ENCODE results near the gene RSF1.
"Not testable (repeated sequence)": the region's sequence is repeated elsewhere in the genome, so short reads cannot be mapped to it uniquely, and the experiment has no call there.

The RSF1 gene

DNA sequence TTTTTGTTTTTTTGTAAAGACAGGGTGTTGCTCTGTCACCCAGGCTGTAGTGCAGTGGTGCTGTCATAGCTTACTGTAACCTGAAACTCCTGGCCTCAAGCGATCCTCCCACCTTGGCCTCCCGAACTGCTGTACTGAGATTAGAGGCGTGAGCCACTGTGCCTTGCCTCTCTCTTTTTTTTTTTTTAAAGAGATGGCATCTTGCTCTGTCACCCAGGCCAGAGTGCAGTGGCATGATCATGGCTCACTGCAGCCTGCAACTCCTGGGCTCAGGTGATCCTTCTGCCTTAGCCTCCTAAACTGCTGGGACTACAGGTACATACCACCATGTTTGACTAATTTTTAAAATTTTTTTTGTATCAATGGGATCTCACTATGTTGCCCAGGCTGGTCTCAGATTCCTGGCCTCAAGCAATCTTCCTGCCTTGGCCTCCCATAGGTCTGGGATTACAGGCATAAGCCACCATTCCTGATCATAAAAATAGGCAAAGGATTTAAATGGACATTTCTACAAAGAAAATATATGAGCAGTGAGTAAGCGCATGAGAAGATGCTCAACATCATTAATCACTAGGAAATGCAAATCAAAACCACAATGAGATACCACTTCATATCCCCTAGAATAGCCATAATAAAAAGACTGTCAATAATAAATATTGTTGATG, 165.6 kb downstream of the RSF1 start:
- no peak overlapping the region for H3K4me3 Mint-ChIP-seq
- no peaks in the 10 kb centered on the region for H3K4me1 Mint-ChIP-seq
- peaks cover 2% of the 10 kb centered on the region for H3K36me3 Mint-ChIP-seq (ENCODE audit: insufficient read depth)
- no peaks in the 10 kb centered on the region for H3K9me3 Mint-ChIP-seq
- DNase-seq (ENCODE audit: low spot score in 2 of 2) = no peak
- H3K27ac Mint-ChIP-seq (ENCODE audit: low read depth) = no peak overlapping the region
- H3K27me3 Mint-ChIP-seq = peaks cover 8% of the 10 kb centered on the region
- no peak for ATAC-seq (replicated peaks; ENCODE audit: extremely low read depth, poor library complexity, severe bottlenecking)

DNA sequence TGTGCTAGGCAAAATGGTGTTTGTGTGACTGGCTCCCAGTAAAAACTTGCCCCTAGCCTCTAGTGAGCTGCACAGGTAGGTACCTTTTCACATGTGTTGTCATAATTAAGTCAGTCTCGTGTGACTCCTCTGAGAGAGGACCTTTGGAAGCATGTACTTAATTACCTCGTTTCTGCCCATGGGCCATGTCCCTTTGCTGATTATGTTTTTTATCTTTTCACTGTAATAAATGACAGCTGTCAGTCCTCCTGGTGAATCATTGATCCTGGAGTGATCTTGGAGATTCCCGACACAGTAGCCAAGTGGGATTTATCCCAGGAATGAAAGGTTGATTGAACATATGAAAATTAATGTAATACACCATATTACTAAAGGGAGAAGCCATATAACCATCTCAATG, 170.4 kb downstream of the RSF1 start:
- H3K27ac Mint-ChIP-seq (ENCODE audit: low read depth) = no peak overlapping the region
- H3K27me3 Mint-ChIP-seq = peaks cover 30% of the 10 kb centered on the region
- DNase-seq (ENCODE audit: low spot score in 2 of 2) = no peak
- H3K4me1 Mint-ChIP-seq = no peaks in the 10 kb centered on the region
- no peaks in the 10 kb centered on the region for H3K36me3 Mint-ChIP-seq (ENCODE audit: insufficient read depth)
- no peak overlapping the region for H3K4me3 Mint-ChIP-seq
- no peak for ATAC-seq (replicated peaks; ENCODE audit: extremely low read depth, poor library complexity, severe bottlenecking)
- H3K9me3 Mint-ChIP-seq = no peaks in the 10 kb centered on the region

DNA sequence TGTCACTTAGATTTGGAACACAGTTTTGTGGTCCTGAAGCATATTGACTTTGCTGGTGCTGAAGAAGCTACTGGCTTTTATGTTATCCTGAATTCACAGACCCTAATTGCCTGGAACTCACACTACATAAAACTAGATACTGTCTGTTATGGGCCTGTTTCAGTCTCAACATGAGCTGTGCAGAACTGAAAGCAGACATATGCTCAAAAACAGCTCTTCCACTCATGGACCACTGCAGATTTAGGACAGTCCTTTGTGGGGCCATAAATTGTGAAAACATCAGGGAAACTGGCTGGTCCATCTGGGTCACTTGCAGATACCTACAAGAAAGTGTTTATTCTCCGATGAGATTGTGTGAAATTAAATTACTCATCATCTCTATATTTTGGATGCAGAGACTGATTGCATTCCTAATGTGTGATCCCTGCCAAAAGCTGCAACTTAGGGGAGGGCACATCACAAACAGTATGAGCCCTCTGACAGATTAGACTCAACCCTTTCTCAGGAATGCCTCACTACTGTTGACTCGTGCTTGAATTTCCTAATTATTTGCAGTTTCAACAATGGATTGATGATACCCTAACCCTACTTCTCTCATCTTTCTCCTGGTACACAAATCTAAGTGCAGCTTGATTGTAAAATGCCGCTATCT, 172.7 kb downstream of the RSF1 start:
- Mint-ChIP-seq H3K4me1 (no peaks in the 10 kb centered on the region), H3K4me3 (no peak overlapping the region), H3K36me3 (ENCODE audit: insufficient read depth) (no peaks in the 10 kb centered on the region), H3K9me3 (no peaks in the 10 kb centered on the region), H3K27me3 (peaks cover 40% of the 10 kb centered on the region), H3K27ac (ENCODE audit: low read depth) (no peak overlapping the region)
- no peak for DNase-seq (ENCODE audit: low spot score in 2 of 2)
- ATAC-seq (replicated peaks; ENCODE audit: extremely low read depth, poor library complexity, severe bottlenecking) = no peak

DNA sequence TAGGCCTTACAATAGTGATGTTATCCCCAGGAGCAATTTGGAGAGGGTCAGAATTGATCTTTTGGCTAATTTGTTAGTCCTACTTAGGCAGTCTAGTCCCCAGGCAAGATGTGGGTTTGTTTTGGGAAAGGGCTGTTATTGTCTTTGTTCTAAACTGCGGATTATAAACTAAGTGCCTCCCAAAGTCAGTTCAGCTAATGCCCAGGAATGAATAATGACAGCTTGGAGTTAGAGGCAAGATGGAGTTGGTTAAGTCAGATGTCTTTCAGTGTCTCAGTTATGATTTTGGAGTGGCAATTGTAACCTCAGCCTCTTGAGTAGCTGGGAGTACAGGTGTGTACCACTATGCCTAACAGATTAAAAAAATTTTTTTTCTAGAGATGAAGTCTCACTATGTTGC, 175.6 kb downstream of the RSF1 start:
- Mint-ChIP-seq H3K9me3 (no peaks in the 10 kb centered on the region), H3K27me3 (peaks cover 31% of the 10 kb centered on the region), H3K4me3 (no peak overlapping the region), H3K27ac (ENCODE audit: low read depth) (no peak overlapping the region), H3K36me3 (ENCODE audit: insufficient read depth) (no peaks in the 10 kb centered on the region), H3K4me1 (no peaks in the 10 kb centered on the region)
- no peak for DNase-seq (ENCODE audit: low spot score in 2 of 2)
- no peak for ATAC-seq (replicated peaks; ENCODE audit: extremely low read depth, poor library complexity, severe bottlenecking)

DNA sequence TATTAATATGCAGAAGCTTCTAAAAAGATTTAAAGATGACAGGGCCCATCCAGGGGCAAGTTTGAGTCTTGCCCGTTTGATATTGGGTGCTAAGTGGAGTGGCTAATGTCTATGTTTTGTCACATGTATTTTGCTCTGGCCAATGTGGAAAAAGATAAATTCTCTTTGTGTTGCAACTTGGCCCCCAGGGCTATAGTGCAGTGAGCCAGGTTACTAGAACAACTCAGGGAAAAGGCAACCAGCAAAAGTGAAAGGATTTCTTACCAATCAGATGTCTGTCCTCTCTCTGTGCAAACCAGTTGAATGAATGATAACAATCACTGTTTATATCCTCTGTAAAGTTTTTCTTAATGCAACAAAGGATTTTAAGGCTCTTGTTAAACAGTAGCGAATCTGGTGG, 178.3 kb downstream of the RSF1 start:
- Mint-ChIP-seq H3K27me3 (peaks cover 26% of the 10 kb centered on the region), H3K36me3 (ENCODE audit: insufficient read depth) (peaks cover 7% of the 10 kb centered on the region), H3K4me3 (no peak overlapping the region), H3K4me1 (peaks cover 7% of the 10 kb centered on the region), H3K9me3 (no peaks in the 10 kb centered on the region), H3K27ac (ENCODE audit: low read depth) (no peak overlapping the region)
- no peak for DNase-seq (ENCODE audit: low spot score in 2 of 2)
- no peak for ATAC-seq (replicated peaks; ENCODE audit: extremely low read depth, poor library complexity, severe bottlenecking)

DNA sequence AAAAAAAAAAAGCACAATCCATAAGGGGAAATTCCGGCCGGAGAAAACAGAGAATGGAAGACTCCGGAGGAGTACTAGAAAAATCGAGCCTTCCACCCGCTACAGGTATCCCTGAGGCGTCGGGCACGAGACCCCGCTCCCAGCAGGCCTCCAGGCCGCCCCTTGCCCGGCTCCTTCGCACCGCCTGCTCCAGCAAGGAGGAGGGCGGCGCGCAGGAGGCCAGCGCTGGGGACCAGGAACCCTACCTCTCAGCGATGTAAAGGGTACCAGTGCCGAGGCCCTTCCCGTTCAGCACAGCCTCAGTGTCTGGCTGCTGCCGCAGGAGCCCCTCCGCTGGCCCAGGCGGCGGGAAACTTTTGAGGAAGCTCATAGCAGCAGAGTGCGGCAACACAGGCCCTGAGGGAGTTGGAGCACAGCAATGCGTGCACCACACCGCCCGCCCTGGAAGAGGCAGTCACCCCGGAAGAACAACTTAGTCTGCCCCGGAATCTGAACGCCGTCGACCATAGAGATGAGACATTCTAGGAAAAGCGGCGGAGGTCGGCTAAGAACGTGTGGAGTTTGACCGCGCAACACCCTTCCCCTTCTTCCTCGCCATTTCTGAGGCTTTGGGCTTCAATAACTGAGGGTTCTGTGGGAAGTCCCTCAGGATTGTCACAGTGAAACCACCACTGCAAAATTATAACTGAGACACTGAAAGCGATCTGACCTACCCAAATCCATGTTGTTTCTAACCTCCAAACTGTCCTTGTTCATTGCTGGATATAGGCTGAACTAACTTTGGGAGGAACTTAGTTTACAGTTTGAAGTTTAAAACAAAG, 183.0 kb downstream of the RSF1 start, which contains the start of gene CLNS1A:
CLNS1A (minus strand) TSS at position 450 of the 821 bp plus-strand sequence; CDS start at position 370, 80 bp downstream.
- H3K27ac Mint-ChIP-seq (ENCODE audit: low read depth) = peak within 1 kb of the TSS; percentile 96
- H3K27me3 Mint-ChIP-seq = no peaks in the 10 kb centered on the region
- H3K9me3 Mint-ChIP-seq = no peaks in the 10 kb centered on the region
- H3K36me3 Mint-ChIP-seq (ENCODE audit: insufficient read depth) = peaks cover 12% of the 10 kb centered on the region
- peaks cover 32% of the 10 kb centered on the region for H3K4me1 Mint-ChIP-seq
- peak; percentile 99 for ATAC-seq (replicated peaks; ENCODE audit: extremely low read depth, poor library complexity, severe bottlenecking)
- DNase-seq (ENCODE audit: low spot score in 2 of 2) = peak; percentile 52 to 65
- H3K4me3 Mint-ChIP-seq = peak within 1 kb of the TSS; percentile 91

DNA sequence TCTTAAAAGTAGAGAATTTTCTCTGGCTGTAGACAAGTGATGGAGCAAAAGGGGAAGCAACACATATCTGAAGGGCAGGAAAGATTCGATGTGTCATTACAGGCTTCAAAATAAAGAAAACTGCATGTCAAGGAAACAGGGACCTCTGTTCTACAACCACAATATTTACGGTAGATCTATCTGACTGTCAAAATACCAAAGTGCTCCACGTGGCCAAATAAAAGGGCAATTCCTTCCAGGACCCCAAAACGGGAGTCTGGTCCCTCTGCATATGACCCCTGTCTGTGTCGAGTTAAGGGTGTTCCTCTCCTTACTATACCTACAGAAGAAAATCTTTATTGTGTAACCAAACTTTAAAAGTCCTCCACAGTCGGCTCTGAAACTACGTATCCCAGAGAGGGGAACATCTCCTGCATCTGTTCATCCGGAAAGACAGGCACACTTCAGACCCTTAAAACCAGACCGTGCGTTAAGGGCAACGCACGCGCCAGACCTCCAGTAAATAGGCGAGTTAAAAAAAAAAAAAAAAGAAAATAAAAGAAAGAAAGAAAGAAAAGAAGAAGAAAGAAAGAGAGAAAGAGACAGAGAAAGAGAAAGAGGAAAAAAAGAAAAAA, 183.7 kb downstream of the RSF1 start:
- no peak for ATAC-seq (replicated peaks; ENCODE audit: extremely low read depth, poor library complexity, severe bottlenecking)
- peaks cover 12% of the 10 kb centered on the region for H3K36me3 Mint-ChIP-seq (ENCODE audit: insufficient read depth)
- H3K4me3 Mint-ChIP-seq = peak overlapping the region; percentile 91
- H3K27ac Mint-ChIP-seq (ENCODE audit: low read depth) = peak overlapping the region; percentile 96
- H3K4me1 Mint-ChIP-seq = peaks cover 32% of the 10 kb centered on the region
- H3K9me3 Mint-ChIP-seq = no peaks in the 10 kb centered on the region
- no peaks in the 10 kb centered on the region for H3K27me3 Mint-ChIP-seq
- no peak for DNase-seq (ENCODE audit: low spot score in 2 of 2)

DNA sequence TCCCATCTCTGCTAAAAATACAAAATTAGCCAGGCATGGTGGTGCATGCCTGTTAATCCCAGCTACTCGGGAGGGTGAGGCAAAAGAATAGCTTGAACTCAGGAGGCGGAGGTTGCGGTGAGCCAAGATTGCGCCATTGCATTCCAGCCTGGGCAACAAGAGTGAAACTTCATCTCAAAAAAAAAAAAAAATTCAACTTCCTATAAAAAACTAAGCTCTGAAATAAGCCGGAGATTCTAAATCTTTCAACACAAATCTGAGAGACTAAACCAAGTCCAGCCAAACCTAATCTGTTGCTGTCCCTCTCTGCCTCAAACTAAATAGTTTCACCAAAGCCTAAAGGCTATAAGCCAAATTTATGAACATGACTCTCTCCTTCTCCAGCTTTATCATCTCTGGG, 186.6 kb downstream of the RSF1 start:
- H3K36me3 Mint-ChIP-seq (ENCODE audit: insufficient read depth) = peaks cover 19% of the 10 kb centered on the region
- H3K27me3 Mint-ChIP-seq = not testable (repeated sequence)

DNA sequence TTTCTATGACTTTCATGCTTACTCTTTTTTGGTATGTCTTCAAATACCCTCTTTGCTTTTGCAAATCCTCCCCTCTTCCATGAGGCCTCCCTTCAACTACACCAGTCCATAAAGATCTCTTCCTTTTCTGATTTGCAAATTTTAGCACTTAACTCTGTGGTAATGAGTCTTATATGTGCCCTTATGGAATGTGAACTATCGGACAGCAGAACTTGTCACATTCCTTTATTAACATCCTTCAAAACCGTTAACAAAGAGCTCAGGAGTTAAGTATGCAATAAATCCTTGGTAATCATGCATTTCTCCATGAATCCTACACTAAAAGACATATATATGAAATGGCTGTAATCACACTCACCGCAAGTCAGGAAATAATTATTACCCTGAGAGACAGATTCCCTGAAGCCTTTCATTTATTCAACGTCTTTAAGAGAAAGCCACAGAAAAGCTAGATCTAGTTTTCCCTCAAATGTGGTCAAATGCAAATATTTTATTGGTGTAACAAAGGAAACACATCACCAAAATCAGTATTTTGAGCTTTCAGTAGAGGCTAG, 190.3 kb downstream of the RSF1 start:
- ATAC-seq (replicated peaks; ENCODE audit: extremely low read depth, poor library complexity, severe bottlenecking) (no peak), DNase-seq (ENCODE audit: low spot score in 2 of 2) (no peak)
- H3K27ac Mint-ChIP-seq (ENCODE audit: low read depth) = peak overlapping the region; percentile 11
- peaks cover 21% of the 10 kb centered on the region for H3K4me1 Mint-ChIP-seq
- H3K27me3 Mint-ChIP-seq = no peaks in the 10 kb centered on the region
- H3K4me3 Mint-ChIP-seq = no peak overlapping the region
- H3K36me3 Mint-ChIP-seq (ENCODE audit: insufficient read depth) = peaks cover 26% of the 10 kb centered on the region
- no peaks in the 10 kb centered on the region for H3K9me3 Mint-ChIP-seq

More for the DNA sequence above, 186.6 kb downstream of the RSF1 start:
- H3K4me3 Mint-ChIP-seq; DNase-seq (ENCODE audit: low spot score in 2 of 2); H3K27ac Mint-ChIP-seq (ENCODE audit: low read depth); H3K9me3 Mint-ChIP-seq; ATAC-seq (replicated peaks; ENCODE audit: extremely low read depth, poor library complexity, severe bottlenecking): not testable (repeated sequence)
- H3K4me1 Mint-ChIP-seq = peaks cover 45% of the 10 kb centered on the region

DNA sequence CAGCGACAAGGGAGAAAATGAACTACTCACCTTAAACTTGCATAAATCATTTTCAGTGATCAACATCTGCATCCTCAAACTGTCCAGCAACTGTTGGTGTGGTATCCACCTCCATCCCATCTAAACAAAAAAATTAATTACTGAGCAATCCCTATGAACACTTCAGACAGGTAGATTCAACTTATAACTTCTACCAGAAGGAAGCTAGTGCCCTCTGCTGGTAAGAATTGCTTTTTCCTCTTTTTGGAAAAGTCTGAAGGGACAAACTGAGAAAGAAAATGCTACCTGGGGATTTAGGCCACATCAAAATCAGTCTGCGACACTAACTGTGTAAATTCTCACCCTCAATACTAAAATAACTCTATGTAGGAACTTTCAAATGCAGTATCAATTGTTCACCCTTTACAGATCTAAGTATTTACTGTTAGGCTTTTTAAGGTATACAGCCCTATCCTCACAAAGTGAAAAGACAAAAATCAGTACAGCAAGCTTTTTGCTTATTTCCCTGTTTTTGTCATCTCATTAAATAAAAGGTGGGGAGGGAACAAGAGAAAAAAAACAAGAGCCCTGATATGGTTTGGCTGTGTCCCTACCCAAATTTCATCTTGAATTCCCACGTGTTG, 200.8 kb downstream of the RSF1 start:
- Mint-ChIP-seq H3K9me3 (no peaks in the 10 kb centered on the region), H3K27ac (ENCODE audit: low read depth) (no peak overlapping the region), H3K4me1 (no peaks in the 10 kb centered on the region), H3K36me3 (ENCODE audit: insufficient read depth) (peaks cover 40% of the 10 kb centered on the region), H3K27me3 (no peaks in the 10 kb centered on the region), H3K4me3 (no peak overlapping the region)
- DNase-seq (ENCODE audit: low spot score in 2 of 2) (no peak), ATAC-seq (replicated peaks; ENCODE audit: extremely low read depth, poor library complexity, severe bottlenecking) (no peak)

DNA sequence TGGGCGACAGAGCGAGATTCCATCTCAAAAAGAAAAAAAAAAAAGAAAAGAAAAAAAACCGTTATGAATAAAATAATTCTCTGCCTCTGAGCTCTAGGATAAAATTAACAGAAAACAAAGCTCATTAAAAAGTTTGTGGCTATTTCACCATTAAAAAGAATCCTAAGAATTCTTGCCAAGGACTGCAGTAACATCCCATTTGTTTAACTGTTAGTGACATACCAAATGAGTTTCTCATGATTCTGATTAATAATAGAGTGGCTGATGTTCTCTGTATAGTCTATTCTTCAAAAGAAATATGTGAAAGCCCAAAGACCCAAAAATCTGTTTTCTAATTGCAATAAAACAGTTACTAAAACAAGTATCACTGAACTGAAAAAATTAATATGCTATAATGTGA, 202.6 kb downstream of the RSF1 start:
- Mint-ChIP-seq H3K9me3 (no peaks in the 10 kb centered on the region), H3K27me3 (no peaks in the 10 kb centered on the region), H3K4me1 (no peaks in the 10 kb centered on the region), H3K36me3 (ENCODE audit: insufficient read depth) (peaks cover 33% of the 10 kb centered on the region), H3K4me3 (no peak overlapping the region), H3K27ac (ENCODE audit: low read depth) (no peak overlapping the region)
- no peak for ATAC-seq (replicated peaks; ENCODE audit: extremely low read depth, poor library complexity, severe bottlenecking)
- no peak for DNase-seq (ENCODE audit: low spot score in 2 of 2)

DNA sequence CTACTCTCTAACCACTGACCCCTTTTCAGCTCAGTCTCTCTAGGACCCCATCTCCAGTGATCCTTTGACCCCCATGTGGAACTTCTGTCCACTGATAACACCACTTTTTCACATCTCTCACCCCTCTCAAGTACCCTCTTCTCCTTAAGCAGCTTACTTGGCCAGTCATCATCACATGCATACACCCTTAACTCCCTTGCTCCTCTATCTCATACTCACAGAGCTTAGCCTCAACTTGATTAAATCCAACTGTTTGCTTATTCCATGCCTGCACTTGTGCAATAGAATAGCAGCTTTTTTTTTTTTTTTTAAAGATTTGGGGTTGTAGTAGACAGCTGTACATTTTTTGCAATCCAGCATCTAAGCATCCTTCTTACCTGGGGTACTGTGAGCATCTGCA, 208.6 kb downstream of the RSF1 start:
- H3K9me3 Mint-ChIP-seq = no peaks in the 10 kb centered on the region
- no peak for ATAC-seq (replicated peaks; ENCODE audit: extremely low read depth, poor library complexity, severe bottlenecking)
- no peaks in the 10 kb centered on the region for H3K27me3 Mint-ChIP-seq
- no peak overlapping the region for H3K27ac Mint-ChIP-seq (ENCODE audit: low read depth)
- no peak overlapping the region for H3K4me3 Mint-ChIP-seq
- H3K36me3 Mint-ChIP-seq (ENCODE audit: insufficient read depth) = peaks cover 15% of the 10 kb centered on the region
- DNase-seq (ENCODE audit: low spot score in 2 of 2) = no peak
- H3K4me1 Mint-ChIP-seq = no peaks in the 10 kb centered on the region
